ENCODE data around the gene ELN. TPM values are rescaled to one million over a fixed set of nuclear protein-coding genes. Genes with fewer than 3 reads are reported as not detected.

The ELN gene
- total and polyA plus RNA-seq, 9 of the 15 experiments (the other 6 are each of a cell fraction or from before 2014, with no cell fraction given) = 0.20 TPM; not detected in 8

DNA sequence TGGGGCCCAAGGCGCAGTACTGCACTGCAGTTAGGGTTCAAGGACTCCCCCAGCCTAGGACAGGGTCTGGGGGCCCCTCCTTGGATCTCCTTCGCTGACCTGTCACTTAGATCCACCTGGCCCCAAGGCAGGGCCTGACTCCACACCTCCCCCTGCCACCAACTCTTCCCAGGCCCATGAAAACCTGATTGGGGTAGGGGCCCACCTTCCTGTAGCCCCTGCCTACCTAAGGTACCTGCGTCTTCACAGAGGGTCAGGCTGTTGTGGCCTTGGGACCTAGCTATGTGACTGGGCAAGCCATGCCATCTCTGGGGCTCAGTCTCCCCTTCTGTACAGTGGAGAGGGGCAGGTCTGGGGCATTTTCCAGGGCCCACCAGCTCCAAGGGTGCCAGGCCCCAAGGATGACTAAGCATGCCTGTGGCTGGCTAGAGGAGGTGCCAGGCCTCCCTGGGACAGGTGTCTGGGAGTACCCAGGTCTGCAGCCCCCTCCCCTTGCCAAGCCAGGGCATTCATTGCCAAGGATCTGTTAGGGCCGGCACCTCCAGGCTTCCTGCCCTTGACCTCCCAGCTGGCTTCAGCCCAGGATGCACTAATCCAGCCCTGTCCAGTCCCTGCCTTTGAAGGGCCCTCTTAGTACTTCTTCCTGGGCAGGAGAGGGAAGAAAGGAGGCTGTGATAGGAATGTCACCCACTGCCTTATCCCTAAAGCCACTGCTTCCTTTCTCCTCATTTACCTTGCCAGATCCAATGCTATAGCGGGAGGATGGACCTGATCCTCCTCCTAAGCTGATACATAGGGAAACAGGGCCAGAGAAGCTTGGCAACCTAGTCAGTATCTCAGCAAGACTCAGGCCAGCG lies 57.0 kb downstream of the ELN start (continued):
- TF ChIP-seq JUN (IDR thresholded peaks at IDR 0.05; ENCODE audit: borderline replicate concordance, low read depth, low read length) (no peak), JUN (CRISPR knock-in tag; IDR thresholded peaks at IDR 0.05; ENCODE audit: borderline replicate concordance) (0 out of 2 replicates have a peak, but pooled peaks have one; percentile 44), SRSF3 (IDR thresholded peaks at IDR 0.05; ENCODE audit: insufficient read depth, low read length) (no peak), FOSL1 (tag; conservative IDR thresholded peaks at IDR 0.05) (no peak; the same call in 1 of the 2 replicates)

DNA sequence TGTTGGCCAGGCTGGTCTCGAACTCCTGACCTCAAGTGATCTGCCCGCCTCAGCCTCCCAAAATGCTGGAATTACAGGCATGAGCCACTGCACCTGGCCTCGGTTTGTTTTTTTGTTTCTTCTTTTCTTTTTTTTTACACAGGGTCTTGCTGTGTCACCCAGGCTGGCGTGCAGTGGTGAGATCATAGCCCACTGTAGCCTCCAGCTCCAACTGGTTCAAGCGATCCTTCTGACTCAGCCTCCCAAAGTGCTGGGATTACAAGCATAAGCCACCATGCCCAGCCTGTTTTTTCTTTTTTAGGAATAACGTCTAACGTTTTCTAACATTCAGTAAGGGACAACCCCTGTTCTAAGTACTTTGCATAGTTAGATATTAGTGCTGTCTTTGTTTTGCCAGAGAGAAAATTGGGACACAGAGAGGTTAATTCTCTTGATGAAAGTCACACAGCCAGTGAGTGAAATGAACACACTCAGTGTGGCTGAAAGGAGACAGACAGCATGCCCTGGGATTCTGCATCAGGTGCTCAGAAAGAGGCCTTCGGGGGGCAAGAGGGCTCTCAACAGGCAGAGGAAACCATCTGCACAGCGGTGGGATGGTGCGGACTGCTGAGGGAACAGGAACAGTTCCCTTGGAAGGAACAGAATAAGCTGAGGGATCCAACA lies 59.9 kb downstream of the ELN start:
- POLR2A ChIA-PET = interaction anchor here (0.9 to 1.1 kb wide), 3 partner anchors 8 to 95 kb away, joined by 3 read pairs; partner anchors contain the start of gene EIF4H
- intact Hi-C loops (cut with micrococcal nuclease) = no loop called here
- in situ Hi-C loops (cut with MboI) = no loop called here

More for the DNA sequence above, 59.9 kb downstream of the ELN start:
- Histone ChIP-seq H2AFZ (ENCODE audit: low read depth, low read length) (no peak overlapping the region), H3K9me3 (replicated peaks; ENCODE audit: control insufficient read depth, insufficient read depth, low read depth, low read length) (no peaks in the 10 kb centered on the region), H3K79me2 (ENCODE audit: control insufficient read depth, insufficient read depth, low read length) (peaks cover 12% of the 10 kb centered on the region), H3K4me1 (replicated peaks in 1 of 2; ENCODE audit: control insufficient read depth in 2 of 2, insufficient read depth in 2 of 2, low read length in 2 of 2) (peaks cover 8 to 29% of the 10 kb centered on the region in 2 experiments; a peak in 4 of 5 replicates), H3K27me3 (ENCODE audit: control insufficient read depth in 2 of 2, insufficient read depth in 2 of 2, low read length in 2 of 2) (no peaks in the 10 kb centered on the region), H3K9me1 (ENCODE audit: control insufficient read depth, insufficient read depth, low read length) (no peaks in the 10 kb centered on the region), H3K4me3 (no peak overlapping the region), H4K20me1 (replicated peaks; ENCODE audit: control insufficient read depth, insufficient read depth, low read length) (peaks cover 7% of the 10 kb centered on the region; the same call in 1 of the 2 replicates), H3K27ac (ENCODE audit: extremely low read depth, low read depth, low read length) (no peak overlapping the region), H3K36me3 (ENCODE audit: control insufficient read depth, insufficient read depth, low read length) (peaks cover 32% of the 10 kb centered on the region; the same call in 2 of the 3 replicates), H3K9ac (ENCODE audit: insufficient read depth in 1 of 2, low read depth in 2 of 2, low read length in 2 of 2) (no peak overlapping the region), H3K4me2 (ENCODE audit: insufficient read depth, low read length) (no peak overlapping the region)
- FAIRE-seq (no peak), ATAC-seq (no peak), DNase-seq (ENCODE audit: extremely low read depth in 1 of 4, low spot score in 3 of 4) (no peak)
- TSS peak; percentile 30 for BruUV-seq (replicated peaks)
- TF ChIP-seq NCOA1 (IDR thresholded peaks at IDR 0.05; ENCODE audit: low read depth) (no peak), ZFP36 (IDR thresholded peaks at IDR 0.05; ENCODE audit: low read depth, low read length, partially characterized antibody) (peak; percentile 72), BCOR (IDR thresholded peaks at IDR 0.05) (peak; percentile 74), KDM1A (IDR thresholded peaks at IDR 0.05) (0 out of 4 replicates have a peak, but pooled peaks have one; percentile 15 to 29), TBL1XR1 (IDR thresholded peaks at IDR 0.05; ENCODE audit: low read length in 2 of 2) (no peak), RBFOX2 (IDR thresholded peaks at IDR 0.05; ENCODE audit: low read depth, low read length) (no peak), RBM25 (IDR thresholded peaks at IDR 0.05; ENCODE audit: low read depth, low read length, severe bottlenecking) (peak; percentile 79), EZH2 (IDR thresholded peaks at IDR 0.05; ENCODE audit: borderline replicate concordance, low read depth, low read length) (no peak)
- WGBS (ENCODE audit: insufficient coverage, low coverage, missing lambda C conversion rate) = 88% methylated on average over 10 of the region's 10 CpGs
- CTCF ChIA-PET (ENCODE audit: low intra/inter-chr PET ratio) = no interaction called here
